ENCODE results near the gene LSM14A.
A peak's percentile ranks its signal among the peaks of the same experiment; 100 is the strongest.

The LSM14A gene

DNA sequence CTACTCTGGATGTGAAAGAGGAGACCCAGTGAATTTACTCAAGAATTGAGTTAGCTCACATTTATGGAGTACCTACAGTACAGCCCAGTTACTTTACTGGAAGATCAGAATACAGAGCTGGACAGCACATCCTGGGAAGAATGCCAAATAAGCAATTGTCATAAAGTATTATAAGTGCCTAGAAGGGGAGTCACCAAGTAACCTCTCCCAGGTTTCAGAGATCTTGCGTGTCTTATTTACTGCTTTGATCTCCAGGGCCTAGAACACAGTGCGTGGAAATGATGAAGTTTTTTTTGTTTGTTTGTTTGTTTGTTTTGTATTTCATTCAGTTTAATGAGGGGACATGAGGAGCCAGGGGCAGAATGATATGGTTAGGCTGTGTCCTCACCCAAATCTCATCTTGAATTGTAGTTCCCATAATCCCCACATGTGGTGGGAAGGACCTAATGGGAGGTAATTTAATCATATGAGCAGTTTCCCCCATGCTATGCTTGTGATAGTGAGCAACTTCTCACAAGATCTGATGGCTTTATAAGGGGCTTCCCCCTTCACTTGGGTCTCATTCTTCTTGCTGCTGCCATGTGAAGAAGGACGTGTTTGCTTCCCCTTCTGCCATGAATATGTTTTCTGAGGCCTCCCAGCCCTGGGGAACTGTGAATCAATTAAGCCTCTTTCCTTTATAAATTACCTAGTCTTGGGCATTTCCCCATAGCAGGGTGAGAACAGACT is 87.2 kb downstream of the LSM14A start:
- no peak for DNase-seq

DNA sequence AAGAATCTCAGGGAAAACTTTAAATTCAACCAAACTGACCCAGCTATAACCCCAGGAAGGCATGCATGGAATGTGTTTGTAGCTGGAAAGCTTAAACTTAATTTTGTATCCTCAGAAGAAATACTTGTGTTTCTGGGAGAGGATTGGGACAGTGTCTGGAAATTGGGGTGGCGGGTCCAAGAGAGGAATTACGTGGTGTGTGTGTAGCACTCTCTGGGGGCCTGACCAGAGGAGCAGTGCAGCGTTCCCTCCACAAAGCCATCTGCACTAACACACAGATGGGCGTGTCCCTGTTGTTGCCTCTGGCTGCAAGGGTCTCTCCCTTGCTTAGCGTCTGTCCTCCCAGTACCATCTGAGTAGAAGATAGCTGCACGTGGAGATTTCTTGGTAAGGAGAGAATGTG is 88.5 kb downstream of the LSM14A start:
- no peak for DNase-seq

DNA sequence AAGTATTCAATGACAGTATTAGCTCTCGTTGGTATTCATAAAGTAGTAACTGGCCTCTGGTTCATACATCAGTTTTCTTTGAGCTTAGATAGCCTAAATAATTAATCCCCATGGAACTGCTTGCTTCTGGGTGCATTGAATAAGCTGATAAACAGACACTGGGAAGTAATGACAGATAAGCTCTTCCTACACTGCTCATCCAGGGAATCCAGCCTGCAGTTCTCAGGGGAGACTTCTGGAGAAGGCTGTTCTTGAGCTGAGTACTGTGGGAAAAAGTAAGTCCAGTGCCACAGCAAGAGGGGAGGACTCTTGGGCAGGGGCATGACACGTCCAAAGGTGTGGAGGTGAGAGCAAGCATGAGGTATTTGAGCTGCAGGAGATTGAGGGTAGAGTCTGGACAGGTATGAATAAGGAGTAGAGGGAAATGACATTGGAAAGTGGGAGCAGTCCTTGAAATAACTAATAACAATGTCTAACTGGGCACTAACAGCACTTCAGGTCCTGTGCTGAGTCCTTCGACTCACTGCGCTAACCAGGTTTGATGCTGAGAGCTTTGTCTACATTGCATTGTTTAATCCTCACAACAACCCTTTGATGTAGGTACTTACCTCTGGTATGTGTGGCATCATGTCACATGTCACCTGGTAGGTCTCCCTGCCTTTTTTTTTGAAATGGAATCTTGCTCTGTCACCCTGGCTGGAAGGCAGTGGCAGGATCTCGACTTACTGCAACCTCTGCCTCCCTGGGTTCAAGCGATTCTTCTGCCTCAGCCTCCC is 89.2 kb downstream of the LSM14A start:
- no peak for DNase-seq

DNA sequence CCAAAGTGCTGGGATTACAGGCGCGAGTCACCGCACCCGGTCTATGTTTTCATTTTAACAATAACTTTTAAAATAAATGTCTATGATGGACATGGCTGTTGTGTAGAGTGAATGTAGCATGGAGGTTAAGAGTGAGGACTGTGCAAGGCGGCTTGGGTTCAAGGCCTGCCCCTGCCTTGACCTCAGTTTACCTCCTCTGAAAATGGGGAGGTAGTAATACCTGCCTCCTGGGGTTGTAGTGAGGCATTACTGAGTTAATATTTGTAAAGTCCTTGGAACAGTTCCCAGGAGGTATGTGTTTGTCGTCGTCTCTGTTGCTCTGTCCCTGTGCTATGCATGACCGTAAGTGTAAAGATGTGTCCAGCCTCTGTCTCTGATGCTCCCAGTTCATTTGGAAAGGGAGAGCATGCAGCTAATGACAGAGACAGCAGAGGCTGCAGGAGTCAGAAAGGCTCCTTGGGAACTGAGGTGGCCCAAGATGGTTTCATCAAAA is 91.5 kb downstream of the LSM14A start:
- no peak for DNase-seq

DNA sequence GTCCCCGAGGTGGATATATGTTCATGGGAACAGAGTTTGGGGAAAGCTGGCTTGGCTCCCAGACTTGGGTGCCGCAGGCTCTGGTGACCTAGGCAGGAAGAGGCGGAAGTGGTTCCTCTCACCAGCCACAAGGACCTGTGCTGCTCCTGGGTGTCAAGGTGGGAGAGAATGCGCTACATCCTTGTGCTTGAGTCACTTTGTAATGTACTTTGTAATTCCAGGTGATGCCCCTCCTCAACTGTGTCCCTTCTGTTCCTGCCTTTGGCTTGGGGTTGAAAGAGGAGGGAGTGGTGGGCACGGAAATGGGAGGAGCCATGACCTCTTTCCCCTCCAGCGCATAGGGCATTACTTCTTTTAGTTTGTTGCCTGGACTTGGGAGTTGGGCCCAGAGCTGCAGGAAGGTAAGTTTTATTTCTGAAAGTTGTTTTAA is 92.9 kb downstream of the LSM14A start:
- no peak for DNase-seq

DNA sequence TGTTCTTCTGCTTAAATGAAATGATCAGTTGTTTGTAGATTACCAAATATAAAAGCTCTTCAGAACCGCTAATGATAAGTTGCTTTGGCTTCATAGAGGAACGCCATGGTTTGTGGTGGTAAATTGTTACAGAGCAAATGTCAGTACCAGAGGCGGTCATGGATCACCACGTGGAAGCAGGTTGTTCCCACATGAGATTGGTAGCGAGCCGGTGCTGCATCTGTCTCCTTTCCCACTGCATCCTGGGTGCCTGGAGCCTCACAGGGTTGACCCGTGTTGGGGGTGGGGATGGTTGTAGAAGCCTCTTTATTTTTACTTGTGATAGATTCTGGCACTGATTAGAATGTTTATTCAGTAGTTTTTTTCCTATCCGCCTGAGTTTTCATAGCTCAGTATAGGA is 96.8 kb downstream of the LSM14A start:
- DNase-seq: no peak

DNA sequence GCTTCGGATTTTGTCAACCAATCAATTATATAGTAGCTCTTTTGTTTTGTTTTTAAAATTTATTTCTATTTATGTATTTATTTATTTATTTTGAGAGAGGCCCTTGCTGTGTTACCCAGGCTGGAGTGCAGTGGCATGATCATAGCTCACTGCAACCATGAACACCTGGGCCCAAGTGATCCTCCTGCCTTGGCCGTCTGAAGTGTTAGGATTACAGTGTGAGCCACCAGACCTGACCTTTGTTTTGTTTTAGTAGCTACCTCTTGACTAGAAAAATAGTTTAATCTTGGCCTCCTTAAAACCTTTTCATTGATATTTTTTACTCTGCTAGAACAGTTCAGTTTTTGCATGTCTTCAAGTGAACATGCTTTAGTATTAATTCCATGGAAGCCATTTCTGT is 97.2 kb downstream of the LSM14A start:
- DNase-seq: peak; percentile 33

DNA sequence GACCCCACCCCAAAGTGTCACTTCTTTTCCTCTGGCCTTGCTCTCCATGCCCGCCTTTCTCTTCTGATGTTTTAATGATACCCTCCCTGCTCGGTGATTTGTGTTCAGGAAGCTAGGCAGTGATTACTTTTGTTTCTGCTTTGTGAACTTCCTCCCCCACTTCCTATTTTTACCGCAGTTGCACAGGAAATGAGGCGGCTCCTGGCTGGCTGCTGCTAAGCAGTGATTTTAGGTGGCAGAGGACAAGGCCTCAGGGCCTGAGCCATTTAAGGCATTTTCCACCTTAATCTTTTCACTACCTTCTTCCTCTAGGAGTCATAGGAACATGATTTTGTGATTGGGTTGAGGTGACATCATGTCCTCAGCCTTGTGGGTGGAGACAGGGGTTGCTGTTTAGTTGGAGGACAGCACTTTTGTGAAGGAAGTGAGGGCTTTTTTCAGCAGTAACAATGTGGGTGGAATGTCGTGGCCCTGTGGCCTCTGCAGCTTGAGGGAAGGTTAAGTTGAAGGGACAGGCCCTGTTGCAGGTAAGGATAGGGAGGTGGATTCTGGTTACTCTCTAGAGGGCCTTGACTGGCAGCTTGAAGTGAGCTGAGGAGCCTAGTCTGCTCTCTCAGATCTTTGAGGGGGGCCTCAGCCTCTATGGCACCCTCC is 97.8 kb downstream of the LSM14A start:
- peak; percentile 73 for DNase-seq

DNA sequence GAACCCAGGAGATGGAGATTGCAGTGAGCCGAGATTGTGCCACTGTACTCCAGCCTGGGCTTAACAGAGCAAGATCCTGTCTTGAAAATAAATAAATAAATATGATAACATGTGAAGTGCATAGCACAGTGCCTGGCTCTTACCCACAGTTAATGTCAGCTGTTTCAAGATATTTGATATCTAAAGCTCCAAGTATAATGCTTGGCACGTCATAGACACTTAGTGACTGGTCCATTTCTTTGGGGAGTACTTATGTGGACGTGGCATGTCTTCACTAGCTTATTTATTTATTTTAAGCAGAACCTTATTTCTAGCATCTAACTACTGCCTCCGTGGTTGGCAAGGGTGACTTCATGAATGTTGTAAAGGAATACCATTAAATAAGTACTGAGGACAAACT is 100.8 kb downstream of the LSM14A start:
- DNase-seq: no peak

DNA sequence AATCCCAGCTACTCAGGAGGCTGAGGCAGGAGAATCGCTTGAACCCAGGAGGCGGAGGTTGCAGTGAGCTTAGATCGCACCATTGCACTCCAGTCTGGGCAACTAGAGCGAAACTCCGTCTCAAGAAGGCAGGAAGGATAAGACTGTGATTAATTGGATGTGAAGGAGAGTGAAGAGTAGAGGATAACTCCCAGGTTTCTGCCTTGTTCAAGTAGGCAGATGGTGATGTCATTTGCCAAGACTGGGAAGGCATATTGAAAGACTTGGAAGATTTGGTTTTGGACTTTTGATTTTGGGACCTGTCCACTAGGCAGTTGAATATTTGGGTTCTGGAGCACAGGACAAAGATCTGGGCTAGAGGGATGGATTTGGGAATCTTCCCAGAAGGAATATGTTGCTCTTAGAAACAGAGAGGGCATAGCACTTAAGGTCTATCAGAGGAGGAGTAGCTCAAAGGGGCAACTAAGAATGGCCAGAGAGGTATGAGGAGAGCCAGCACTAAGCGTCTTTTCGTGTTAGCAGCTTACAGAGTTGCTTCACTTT is 102.1 kb downstream of the LSM14A start:
- DNase-seq: peak; percentile 17

DNA sequence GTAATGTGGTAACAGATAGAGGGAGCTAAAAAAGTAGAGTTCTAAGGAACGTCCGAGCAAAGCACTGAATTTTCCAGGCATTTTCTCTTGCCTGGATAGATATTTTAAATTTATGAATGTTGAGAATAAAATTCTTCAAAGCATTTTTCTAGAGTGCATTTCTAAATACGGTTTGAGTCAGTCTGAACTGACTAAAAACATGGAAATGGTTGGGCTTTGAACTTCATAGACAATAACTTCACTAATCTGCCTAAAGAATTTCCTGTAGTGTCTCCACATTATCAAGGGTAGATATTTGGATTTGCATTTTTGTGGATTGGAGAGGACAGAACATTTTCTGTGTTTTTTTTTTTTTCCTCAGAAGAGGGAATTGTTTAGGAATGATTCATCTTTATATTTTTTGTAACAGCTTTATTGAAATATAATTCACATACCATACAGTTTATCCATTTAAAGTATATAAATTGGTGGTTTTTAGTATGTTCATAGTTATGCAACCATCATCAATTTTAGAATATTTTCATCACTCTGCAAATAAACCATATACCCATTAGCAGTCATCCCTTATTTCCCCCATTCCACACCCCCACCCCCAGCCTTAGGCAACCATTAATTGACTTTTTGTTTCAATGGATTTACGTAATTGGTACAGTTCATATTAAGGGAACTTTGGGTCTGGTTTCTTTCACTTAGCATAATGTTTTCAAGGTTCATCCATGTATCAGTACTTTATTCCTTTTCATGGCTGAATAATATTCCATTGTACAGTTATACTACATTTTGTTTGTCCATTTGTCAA is 102.7 kb downstream of the LSM14A start:
- DNase-seq: no peak

DNA sequence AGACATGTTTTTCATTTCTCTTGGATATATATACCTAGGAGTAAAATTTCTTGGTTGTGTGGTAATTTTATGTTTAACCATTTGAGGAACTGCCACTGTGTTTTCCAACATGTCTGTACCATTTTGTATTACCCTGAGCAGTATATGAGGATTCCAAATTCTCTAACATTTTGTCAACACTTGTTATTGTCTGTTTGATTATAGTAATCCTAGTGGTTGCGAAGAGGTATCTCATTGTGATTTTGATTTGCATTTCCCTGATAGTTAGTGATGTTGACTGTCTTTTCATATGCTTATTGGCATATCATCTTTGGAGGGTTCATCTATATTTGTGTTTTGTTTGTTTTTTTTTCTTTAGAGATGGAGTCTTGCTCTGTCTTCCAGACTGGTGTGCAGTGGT is 103.4 kb downstream of the LSM14A start:
- no peak for DNase-seq

DNA sequence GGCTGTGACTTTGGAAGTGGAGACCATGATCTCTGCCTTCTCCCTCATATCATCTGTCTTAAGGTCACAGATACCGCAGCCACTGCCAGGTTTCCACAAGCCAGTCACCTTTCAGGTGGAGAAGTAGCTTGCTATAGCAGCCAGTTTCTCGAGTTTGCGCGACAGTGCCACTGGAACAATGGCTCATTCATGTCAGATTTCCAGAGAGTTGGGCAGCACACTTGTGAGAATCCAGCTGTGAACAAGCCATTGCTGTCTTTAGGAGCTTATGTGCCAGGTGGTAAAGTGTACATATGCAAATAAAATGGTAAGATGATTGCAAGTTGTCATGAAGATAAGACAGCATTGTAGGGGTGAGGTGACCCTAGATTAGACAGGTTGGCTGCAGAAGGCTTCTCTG is 104.3 kb downstream of the LSM14A start:
- DNase-seq: no peak

DNA sequence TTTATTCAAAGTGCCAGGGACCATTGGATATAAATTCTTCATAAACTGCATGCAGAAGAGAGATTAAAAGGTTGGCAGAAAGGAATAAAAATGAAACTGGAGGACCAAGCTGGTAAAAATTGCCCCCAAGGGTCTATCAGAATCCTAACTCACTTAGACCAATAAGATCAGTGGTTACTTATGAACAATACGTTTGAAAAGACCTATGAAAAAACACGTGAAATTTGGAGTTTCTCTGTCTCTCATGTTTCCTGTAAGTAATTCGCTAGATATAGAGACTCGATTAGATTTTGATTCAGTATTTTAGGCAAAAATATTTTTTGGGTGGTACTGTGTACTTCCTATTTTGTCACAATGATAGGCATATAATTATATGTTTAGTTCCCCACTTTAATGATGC is 104.9 kb downstream of the LSM14A start:
- no peak for DNase-seq

DNA sequence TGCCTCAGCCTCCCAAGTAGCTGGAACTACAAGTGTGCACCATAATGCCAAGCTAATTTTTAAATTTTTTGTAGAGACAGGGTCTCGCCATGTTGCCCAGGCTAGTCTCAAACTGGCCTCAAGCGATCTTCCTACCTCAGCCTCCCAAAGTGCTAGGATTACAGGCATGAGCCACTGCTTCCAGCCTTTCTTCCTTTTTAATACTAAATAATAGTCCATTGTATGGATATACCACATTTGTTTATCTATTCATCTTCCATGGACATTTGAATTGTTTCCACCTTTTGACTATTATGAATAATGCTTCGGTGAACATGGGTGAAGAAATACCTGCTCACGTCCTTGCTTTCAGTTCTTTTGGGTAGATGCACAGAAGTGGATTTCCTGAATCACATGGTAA is 106.5 kb downstream of the LSM14A start:
- no peak for DNase-seq
